Activated gamma-delta T cell treated with anti-CD3 and anti-CD28 coated beads, Interleukin-2, amount 50 U/mL, for 16 hours (primary cell): ENCODE data around the gene BCAM.
"Not testable (repeated sequence)": the region's sequence is repeated elsewhere in the genome, so short reads cannot be mapped to it uniquely, and the experiment has no call there.

Source experiments
- DNase-seq: peaks from one replicate; pipeline ENCODE4 v3.0.0-alpha.2; 2020; ENCODE audit warnings: low read depth

BCAM gene

DNA sequence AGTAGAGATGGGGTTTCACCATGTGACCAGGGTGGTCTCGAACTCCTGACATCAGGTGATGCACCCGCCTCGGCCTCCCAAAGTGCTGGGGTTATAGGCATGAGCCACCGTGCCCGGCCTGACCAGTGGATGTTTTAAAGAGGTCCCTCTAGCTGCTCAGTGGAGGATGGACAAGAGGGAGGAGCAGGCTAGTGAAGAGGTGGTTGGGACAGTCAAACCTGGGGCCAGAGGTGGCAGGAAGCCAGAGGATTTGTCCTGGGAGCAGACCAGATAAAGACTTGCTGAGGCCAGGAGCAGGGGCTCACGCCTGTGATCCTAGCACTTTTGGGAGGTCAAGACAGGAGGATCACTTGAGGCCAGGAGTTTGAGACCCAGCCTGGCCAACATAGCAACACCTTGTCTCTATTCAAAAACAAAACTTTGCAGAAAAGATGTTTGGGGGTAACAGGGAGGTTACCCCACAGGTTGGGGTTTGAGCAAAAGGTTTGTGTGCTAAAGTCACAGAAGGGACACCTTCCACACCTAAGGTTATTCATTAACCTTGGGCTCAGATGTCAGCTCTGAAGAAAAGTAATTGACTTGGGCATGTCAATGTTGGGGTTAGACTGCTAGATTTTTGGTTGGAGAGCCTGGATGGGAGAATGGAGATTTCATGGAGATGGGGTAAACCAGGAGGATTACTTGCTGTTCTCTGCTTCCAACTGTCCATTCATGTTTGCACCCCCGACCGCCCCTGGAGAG is 9.0 kb downstream of the BCAM start:
- no peak for DNase-seq

DNA sequence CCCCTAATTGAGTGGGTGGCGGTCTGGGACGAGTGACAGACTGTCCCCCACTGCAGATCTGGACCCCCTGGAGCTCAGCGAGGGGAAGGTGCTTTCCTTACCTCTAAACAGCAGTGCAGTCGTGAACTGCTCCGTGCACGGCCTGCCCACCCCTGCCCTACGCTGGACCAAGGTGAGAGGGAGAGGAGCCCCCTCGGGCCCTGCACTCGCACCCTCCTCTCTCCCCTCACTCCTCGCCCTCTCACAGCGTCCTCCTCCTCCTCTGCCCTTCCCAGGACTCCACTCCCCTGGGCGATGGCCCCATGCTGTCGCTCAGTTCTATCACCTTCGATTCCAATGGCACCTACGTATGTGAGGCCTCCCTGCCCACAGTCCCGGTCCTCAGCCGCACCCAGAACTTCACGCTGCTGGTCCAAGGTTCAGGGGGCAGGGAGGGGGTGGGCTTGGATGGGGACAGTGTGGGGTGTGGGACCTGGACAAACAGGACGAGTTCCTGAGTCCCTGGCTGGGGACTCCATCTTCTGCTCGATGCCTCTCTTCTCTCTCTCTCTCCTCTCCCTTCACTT is 9.6 kb downstream of the BCAM start:
- DNase-seq, result no peak

GRCh38 chr19:44819246-44819832 is 10.4 kb downstream of the BCAM start:
- DNase-seq, result no peak

- DNase-seq, result no peak
These were observed 12.0 kb downstream of the BCAM start for GRCh38 chr19:44820648-44821609.

DNA sequence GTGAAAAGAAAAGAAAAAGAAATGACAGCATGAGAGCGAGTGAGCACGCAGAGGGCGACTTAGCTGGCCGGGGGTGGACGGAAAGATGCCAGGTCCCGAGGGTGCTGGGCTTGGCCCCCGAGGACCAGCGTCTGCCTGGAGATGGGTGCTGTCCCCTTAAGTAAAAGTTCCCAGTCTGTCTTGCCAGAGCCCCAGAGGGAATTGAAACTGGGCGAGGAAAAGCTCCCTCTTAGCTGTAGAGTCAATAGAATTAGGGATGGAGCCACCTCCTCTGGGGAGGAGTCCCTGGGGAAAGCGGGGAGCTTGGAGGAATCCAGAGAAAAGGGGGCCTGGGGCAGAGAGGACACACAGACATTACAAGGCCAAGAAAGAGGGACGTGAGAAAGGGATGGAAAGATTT is 13.3 kb downstream of the BCAM start:
- no peak for DNase-seq

DNA sequence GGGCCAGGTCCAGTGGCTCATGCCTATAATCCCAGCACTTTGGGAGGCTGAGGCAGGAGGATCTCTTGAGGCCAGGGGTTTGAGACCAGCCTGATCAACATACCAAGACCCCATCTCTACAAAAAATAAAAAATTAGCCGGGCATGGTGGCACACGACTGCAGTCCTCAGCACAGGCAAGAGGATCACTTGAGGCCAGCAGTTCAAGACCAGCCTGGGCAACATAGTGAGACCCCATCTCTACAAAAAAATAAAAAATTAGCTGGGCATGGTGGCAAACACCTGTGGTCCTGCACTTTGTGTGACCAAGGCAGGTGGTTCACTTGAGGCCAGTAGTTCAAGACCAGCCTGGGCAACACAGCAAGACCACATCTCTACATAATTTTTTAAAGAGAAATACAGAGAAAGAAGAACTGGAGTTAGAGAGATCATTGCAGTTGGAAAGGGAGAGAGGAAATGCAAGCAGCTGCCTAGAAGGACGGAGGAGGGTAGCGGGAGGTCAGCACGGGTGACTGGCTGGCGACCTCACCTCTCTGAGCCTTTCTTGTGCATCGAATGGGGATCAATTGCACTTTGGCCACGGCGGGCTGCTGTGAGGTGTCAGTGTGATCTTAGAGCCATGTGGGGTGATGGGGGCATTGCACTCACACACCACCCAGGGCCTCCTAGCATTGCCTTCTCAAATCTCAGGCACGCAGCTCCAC is 13.9 kb downstream of the BCAM start:
- DNase-seq, result no peak

- no peak for DNase-seq
These were observed 14.4 kb downstream of the BCAM start for GRCh38 chr19:44823373-44823698.

DNA sequence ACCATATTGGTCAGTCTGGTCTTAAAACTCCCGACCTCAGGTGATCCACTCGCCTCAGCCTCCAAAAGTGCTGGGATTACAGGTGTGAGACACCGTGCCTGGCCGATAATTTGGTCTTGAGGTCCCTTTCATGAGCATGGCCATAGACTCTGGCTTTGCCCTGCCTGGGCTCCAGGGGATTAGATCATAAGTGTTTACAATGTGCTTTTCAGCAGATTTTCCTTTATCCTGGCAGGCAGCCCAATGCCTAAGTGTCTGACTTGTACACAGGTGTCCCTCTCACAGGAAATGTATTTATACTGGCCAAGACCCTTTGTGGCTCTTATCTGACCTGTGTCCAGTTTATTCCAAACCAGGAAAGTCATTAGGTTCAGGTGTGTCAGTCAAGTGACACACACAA is 15.9 kb downstream of the BCAM start:
- no peak for DNase-seq

DNA sequence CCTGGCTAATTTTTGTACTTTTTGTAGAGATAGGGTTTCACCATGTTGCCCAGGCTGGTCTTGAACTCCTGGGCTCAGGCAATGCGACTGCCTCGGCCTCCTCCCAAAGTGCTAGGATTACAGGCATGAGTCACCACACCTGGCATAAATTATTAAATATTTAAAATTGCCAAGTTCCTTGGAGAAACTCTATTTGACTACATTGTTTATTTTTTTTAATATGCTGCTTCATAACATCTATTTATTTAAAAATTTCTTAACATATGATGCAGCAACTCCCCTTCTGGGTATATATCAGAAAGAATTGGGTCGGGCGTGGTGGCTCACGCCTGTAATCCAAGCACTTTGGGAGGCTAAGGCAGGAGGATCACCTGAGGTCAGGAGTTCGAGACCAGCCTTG is 24.0 kb downstream of the BCAM start:
- not testable (repeated sequence) for DNase-seq

GRCh38 chr19:44834399-44834798 is 25.5 kb downstream of the BCAM start:
- DNase-seq, result not testable (repeated sequence)

- DNase-seq, result no peak
These were observed 30.4 kb downstream of the BCAM start for GRCh38 chr19:44839276-44839675.

GRCh38 chr19:44840811-44841210 is 31.9 kb downstream of the BCAM start:
- DNase-seq, result no peak

- no peak for DNase-seq
These were observed 32.3 kb downstream of the BCAM start for GRCh38 chr19:44841231-44841630.

DNA sequence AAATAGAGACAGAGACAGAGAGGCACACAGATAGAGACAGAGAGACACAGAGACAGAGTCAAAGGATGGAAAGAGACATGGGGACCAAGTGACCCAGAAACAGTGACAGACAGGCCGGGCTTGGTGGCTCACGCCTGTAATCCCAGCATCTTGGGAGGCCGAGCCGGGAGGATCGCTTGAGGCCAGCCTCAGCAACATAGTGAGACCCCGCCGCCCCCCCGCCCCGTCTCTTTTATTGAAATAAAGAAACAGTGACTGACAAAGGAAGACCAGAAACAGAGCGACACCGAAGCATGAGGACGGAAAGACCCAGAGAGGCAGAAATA is 36.3 kb downstream of the BCAM start:
- DNase-seq, result no peak

GRCh38 chr19:44845612-44846454 is 36.9 kb downstream of the BCAM start, which contains the start of gene NECTIN2:
Gene NECTIN2, plus strand, starts transcription at chr19:44846297. Its CDS starts 229 bp downstream, at chr19:44846526.
- DNase-seq, result peak; percentile 51

- DNase-seq, result no peak
These were observed 37.7 kb downstream of the BCAM start for GRCh38 chr19:44846455-44847143.

DNA sequence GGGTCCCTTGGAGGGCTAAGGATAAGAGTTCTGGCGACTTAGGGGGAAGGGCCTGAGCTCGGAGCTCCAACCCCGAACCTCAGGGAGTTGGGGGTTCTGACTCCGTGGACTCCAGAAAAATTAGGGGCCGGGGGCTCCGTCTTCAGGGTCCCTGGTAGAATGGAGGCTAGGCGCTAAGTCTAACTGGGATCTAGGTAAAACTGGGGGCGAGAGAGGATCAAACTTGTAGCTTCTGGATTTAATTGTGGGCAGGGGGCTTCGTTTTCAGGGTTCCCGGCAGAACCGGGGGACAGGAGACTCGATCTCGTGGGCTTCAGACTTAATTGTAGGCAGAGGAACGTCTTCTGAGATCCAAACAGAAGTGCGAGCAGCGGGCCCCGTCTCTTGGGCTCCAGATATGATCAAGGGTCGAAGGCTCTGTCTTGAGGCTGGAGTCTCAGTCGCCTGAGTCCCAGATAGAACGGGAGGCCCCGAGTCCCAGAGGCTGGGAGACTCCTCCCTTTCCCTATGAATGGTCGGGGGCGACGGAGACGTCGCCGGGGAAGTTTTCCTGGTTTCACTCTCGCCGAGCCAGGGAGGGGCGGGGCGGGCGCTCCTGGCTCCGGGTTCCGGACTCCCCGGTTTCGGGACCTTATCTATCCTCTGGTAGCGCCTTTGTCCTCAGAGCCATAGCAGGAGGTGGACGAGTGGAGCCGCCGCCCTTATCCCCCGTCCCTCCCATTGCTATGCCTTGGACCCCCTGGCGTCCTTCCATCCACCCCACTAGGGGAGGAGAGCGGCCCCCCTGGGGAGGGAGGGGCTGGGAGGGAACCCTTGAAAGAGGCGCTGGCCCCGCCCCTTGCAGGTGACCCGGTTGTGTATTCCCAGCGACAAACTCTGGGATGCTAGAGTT is 38.5 kb downstream of the BCAM start:
- no peak for DNase-seq

DNA sequence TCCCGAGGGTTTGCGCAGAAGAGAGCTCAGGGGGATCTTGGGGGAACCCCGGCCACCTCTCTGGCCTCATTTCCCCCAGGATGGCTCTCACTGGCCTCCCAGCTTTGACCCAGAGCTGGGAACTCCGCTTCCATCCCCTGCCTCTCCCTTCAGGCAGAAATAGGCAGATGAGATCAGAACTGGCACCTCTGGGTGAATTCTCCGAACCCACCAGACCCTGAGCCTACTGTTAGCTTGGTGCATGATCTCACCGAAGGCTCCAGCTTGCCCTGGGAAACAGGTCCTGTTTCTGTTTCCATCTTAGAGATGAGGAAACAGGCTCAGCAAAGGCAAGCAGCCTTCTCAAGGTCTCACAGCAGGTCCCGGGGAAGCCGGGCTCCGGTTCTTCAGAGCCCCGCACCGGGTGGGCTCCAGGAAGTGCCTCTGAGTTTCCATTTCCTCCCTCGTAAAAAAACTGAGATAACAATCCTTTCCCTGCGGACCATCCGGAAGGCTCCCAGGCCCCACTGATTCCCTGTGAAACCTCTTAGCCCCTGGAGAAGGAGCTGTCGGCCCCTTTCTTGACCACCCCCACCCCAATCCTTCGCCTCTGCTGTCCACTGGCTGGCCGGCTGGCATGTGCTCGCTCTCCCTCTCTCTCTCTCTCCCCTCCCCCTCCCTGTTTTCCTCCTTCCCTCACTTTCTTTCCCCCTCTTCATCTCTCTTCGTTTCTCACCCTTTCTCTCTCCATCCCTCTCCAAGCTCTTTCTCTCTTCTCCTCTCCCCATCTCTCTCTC is 39.3 kb downstream of the BCAM start:
- no peak for DNase-seq
